ENCODE data around the gene PPP3CA. TPM values are rescaled to one million over a fixed set of nuclear protein-coding genes. Genes with fewer than 3 reads are reported as not detected.

Gene PPP3CA
- total RNA-seq, 4 donors from 2014 or later: 32.7 to 45.1 (median 44.0) TPM

GRCh38 chr4:101122019-101122418, 225.3 kb downstream of the PPP3CA start:
- Histone ChIP-seq H3K27me3 (no peaks in the 10 kb centered on the region), H3K9me3 (no peaks in the 10 kb centered on the region), H3K4me3 (no peak overlapping the region), H3K36me3 (no peaks in the 10 kb centered on the region), H3K4me1 (peaks cover 0 to 39% (median 6%) of the 10 kb centered on the region in 4 donors), H3K27ac (no peak overlapping the region)
- no peak for DNase-seq (ENCODE audit: low spot score in 2 of 2)
- TF ChIP-seq POLR2A (IDR thresholded peaks at IDR 0.05): no peak
- no peak for TF ChIP-seq EP300 (IDR thresholded peaks at IDR 0.05)
- TF ChIP-seq, protein P1, sequence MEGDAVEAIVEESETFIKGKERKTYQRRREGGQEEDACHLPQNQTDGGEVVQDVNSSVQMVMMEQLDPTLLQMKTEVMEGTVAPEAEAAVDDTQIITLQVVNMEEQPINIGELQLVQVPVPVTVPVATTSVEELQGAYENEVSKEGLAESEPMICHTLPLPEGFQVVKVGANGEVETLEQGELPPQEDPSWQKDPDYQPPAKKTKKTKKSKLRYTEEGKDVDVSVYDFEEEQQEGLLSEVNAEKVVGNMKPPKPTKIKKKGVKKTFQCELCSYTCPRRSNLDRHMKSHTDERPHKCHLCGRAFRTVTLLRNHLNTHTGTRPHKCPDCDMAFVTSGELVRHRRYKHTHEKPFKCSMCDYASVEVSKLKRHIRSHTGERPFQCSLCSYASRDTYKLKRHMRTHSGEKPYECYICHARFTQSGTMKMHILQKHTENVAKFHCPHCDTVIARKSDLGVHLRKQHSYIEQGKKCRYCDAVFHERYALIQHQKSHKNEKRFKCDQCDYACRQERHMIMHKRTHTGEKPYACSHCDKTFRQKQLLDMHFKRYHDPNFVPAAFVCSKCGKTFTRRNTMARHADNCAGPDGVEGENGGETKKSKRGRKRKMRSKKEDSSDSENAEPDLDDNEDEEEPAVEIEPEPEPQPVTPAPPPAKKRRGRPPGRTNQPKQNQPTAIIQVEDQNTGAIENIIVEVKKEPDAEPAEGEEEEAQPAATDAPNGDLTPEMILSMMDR (IDR thresholded peaks at IDR 0.05): no peak

- no peak for DNase-seq (ENCODE audit: low spot score in 2 of 2)
- no peak overlapping the region for H3K4me3 ChIP-seq
- no peaks in the 10 kb centered on the region for H3K36me3 ChIP-seq
- WGBS, 2 donors: 62 to 73% methylated on average over 3 of the region's 3 CpGs
- peaks cover 0 to 41% (median 7%) of the 10 kb centered on the region in 4 donors for H3K4me1 ChIP-seq
- no peaks in the 10 kb centered on the region for H3K27me3 ChIP-seq
- H3K9me3 ChIP-seq: no peaks in the 10 kb centered on the region
- no peak for TF ChIP-seq EP300 (IDR thresholded peaks at IDR 0.05)
- no peak for TF ChIP-seq POLR2A (IDR thresholded peaks at IDR 0.05)
- TF ChIP-seq, protein P1 (IDR thresholded peaks at IDR 0.05): no peak
- peak overlapping the region in 2 of 4 donors; percentile 26 to 31 for H3K27ac ChIP-seq
These were observed 228.2 kb downstream of the PPP3CA start for GRCh38 chr4:101119141-101119540.

DNA sequence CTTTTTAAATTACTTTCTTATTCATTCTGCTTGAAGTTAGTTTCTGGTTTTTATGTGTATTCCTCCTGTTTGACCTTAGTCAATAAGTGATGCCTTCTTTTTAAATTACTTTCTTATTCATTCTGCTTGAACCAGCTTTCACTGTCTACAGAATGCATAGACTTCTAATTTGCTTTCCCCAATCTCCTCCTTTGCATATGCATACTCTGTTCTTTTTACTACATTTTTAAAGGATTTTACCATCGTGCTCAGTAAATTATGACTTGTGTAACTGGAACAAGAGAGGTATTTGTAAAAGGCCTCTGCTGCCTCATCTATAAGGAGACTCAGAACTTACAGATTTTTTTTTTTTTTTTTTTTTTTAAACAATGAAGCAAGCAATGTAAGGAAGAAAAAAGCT, 228.7 kb downstream of the PPP3CA start:
- Histone ChIP-seq H3K4me1 (peaks cover 0 to 45% (median 8%) of the 10 kb centered on the region in 4 donors), H3K9me3 (no peaks in the 10 kb centered on the region), H3K4me3 (no peak overlapping the region), H3K27me3 (no peaks in the 10 kb centered on the region), H3K27ac (peak overlapping the region in 2 of 4 donors; percentile 26 to 44), H3K36me3 (no peaks in the 10 kb centered on the region)
- TF ChIP-seq POLR2A (IDR thresholded peaks at IDR 0.05) (no peak), EP300 (IDR thresholded peaks at IDR 0.05) (no peak)
- TF ChIP-seq, protein P1 (IDR thresholded peaks at IDR 0.05): no peak
- WGBS, 2 donors: 21 to 44% methylated on average over 1 of the region's 1 CpG
- no peak for DNase-seq (ENCODE audit: low spot score in 2 of 2)

DNA sequence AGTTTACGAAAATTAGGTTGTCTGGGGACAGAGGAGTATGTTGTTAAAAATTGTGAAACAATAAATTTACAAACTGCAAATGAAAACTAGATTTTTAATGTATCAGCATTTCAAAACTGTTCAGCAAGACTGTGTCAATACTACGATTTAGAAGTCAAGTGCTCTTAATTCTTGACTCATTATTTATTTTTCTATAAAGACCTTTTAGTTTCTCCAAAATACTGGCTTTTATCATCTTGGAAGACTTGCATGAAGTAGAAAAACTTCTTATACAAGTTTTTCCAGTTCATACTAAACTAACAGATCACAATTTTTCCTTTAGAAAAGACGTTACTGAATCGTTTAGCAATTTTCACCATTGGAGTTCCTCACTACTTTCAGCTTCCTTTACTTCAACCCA, 231.4 kb downstream of the PPP3CA start:
- Histone ChIP-seq H3K4me1 (peaks cover 0 to 42% (median 9%) of the 10 kb centered on the region in 4 donors), H3K36me3 (no peaks in the 10 kb centered on the region), H3K4me3 (no peak overlapping the region), H3K27ac (peak overlapping the region in 2 of 4 donors; percentile 65 to 83), H3K9me3 (no peaks in the 10 kb centered on the region), H3K27me3 (no peaks in the 10 kb centered on the region)
- no peak for TF ChIP-seq EP300 (IDR thresholded peaks at IDR 0.05)
- TF ChIP-seq, protein P1 (IDR thresholded peaks at IDR 0.05): no peak
- TF ChIP-seq POLR2A (IDR thresholded peaks at IDR 0.05): no peak
- DNase-seq (ENCODE audit: low spot score in 2 of 2): no peak
- 35 to 38% methylated on average over 4 of the region's 4 CpGs for WGBS, 2 donors

- no peak overlapping the region for H3K4me3 ChIP-seq
- DNase-seq (ENCODE audit: low spot score in 2 of 2): no peak
- no peaks in the 10 kb centered on the region for H3K36me3 ChIP-seq
- H3K27me3 ChIP-seq: no peaks in the 10 kb centered on the region
- TF ChIP-seq POLR2A (IDR thresholded peaks at IDR 0.05) (no peak), EP300 (IDR thresholded peaks at IDR 0.05) (peak in 1 of 2 donors; percentile 64)
- TF ChIP-seq, protein P1 (IDR thresholded peaks at IDR 0.05): no peak
- WGBS, 2 donors: 16 to 17% methylated on average over 2 of the region's 2 CpGs
- no peaks in the 10 kb centered on the region for H3K9me3 ChIP-seq
- peak overlapping the region in 3 of 4 donors; percentile 6 to 83 (median 78) for H3K27ac ChIP-seq
- peaks cover 0 to 42% (median 9%) of the 10 kb centered on the region in 4 donors for H3K4me1 ChIP-seq
These were observed 232.4 kb downstream of the PPP3CA start for GRCh38 chr4:101114936-101115372.

Data from tibial nerve (tissue), 4 donors.